ENCODE data around the gene PDIA6. TPM values are rescaled to one million over a fixed set of nuclear protein-coding genes. Genes with fewer than 3 reads are reported as not detected.

The PDIA6 gene
- total and polyA plus RNA-seq, 4 donors, result 159 to 348 (median 246) TPM

DNA sequence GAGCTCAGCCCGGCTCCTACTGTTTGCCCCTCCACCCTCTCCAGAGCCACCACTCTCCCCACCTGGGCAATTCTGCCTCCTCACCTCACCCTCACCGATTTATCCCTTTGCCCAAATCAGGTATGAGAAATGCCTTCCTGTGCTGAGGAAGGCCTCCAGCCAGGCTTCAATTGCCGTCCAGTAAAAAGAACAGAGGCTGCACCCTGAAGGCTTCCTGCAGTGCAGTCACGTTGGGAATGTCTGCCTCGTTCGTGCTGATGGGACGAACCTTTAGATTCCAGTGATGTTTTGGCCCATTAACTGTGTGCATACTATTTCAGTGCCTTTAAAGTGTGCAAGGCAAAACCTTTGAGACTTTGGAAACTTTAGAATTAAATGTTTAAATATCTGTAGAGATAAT lies 57.0 kb downstream of the PDIA6 start:
- WGBS, result 77% methylated on average over 7 of the region's 7 CpGs
- Histone ChIP-seq H3K27ac (ENCODE audit: low read depth in 1 of 2, low read length in 2 of 2) (no peak overlapping the region), H3K27me3 (ENCODE audit: control insufficient read depth in 4 of 4, insufficient read depth in 4 of 4, low read length in 3 of 4) (no peaks in the 10 kb centered on the region), H3K9ac (ENCODE audit: low read depth in 1 of 2, low read length in 2 of 2) (no peak overlapping the region), H3K4me1 (ENCODE audit: control insufficient read depth in 4 of 4, insufficient read depth in 4 of 4, low read length in 3 of 4) (no peaks in the 10 kb centered on the region), H3K4me3 (ENCODE audit: low read depth in 1 of 3, low read length in 3 of 3) (no peak overlapping the region), H3K36me3 (ENCODE audit: control insufficient read depth in 4 of 4, insufficient read depth in 3 of 4, low read depth in 1 of 4, low read length in 3 of 4) (no peaks in the 10 kb centered on the region), H3K9me3 (ENCODE audit: control insufficient read depth in 4 of 4, low read length in 3 of 4) (no peaks in the 10 kb centered on the region)
- no peak for DNase-seq (ENCODE audit: low spot score)
- TF ChIP-seq, protein P1, sequence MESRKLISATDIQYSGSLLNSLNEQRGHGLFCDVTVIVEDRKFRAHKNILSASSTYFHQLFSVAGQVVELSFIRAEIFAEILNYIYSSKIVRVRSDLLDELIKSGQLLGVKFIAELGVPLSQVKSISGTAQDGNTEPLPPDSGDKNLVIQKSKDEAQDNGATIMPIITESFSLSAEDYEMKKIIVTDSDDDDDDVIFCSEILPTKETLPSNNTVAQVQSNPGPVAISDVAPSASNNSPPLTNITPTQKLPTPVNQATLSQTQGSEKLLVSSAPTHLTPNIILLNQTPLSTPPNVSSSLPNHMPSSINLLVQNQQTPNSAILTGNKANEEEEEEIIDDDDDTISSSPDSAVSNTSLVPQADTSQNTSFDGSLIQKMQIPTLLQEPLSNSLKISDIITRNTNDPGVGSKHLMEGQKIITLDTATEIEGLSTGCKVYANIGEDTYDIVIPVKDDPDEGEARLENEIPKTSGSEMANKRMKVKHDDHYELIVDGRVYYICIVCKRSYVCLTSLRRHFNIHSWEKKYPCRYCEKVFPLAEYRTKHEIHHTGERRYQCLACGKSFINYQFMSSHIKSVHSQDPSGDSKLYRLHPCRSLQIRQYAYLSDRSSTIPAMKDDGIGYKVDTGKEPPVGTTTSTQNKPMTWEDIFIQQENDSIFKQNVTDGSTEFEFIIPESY (IDR thresholded peaks at IDR 0.05), result no peak

DNA sequence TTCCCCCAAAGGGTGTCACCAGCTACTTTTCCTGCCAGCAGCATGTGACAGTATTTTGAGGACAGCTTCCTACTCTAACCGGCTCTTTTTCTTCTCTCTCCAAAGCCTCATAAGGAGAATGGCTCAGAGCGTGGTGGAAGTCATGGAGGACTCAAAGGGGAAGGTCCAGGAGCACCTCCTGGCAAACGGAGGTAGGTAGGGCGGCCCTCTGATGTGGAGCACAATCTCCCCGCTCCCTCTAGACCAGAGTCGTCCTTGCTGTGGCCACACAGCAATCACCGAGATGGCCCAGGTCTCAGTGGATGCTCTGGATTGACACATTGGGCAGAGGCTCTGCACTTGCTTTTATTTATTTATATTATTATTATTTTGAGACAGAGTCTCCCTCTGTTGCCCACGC lies 58.7 kb downstream of the PDIA6 start:
- no peaks in the 10 kb centered on the region for H3K27me3 ChIP-seq (ENCODE audit: control insufficient read depth in 4 of 4, insufficient read depth in 4 of 4, low read length in 3 of 4)
- DNase-seq (ENCODE audit: low spot score), result no peak
- WGBS, result 91% methylated on average over 8 of the region's 8 CpGs

More for the DNA sequence above, 58.7 kb downstream of the PDIA6 start:
- Histone ChIP-seq H3K9ac (ENCODE audit: low read depth in 1 of 2, low read length in 2 of 2) (no peak overlapping the region), H3K4me1 (ENCODE audit: control insufficient read depth in 4 of 4, insufficient read depth in 4 of 4, low read length in 3 of 4) (no peaks in the 10 kb centered on the region), H3K4me3 (ENCODE audit: low read depth in 1 of 3, low read length in 3 of 3) (no peak overlapping the region), H3K9me3 (ENCODE audit: control insufficient read depth in 4 of 4, low read length in 3 of 4) (no peaks in the 10 kb centered on the region), H3K36me3 (ENCODE audit: control insufficient read depth in 4 of 4, insufficient read depth in 3 of 4, low read depth in 1 of 4, low read length in 3 of 4) (no peaks in the 10 kb centered on the region), H3K27ac (ENCODE audit: low read depth in 1 of 2, low read length in 2 of 2) (no peak overlapping the region)
- TF ChIP-seq HNF4G (IDR thresholded peaks at IDR 0.05) (no peak), FOXA1 (IDR thresholded peaks at IDR 0.05) (no peak), RXRA (IDR thresholded peaks at IDR 0.05) (no peak), EGR1 (IDR thresholded peaks at IDR 0.05; ENCODE audit: low read depth in 2 of 2) (no peak), GABPA (IDR thresholded peaks at IDR 0.05 in 1 of 2, conservative IDR thresholded peaks at IDR 0.05 in 1 of 2) (no peak), SP1 (IDR thresholded peaks at IDR 0.05) (no peak), TAF1 (conservative IDR thresholded peaks at IDR 0.05) (no peak), RAD21 (IDR thresholded peaks at IDR 0.05) (no peak), YY1 (IDR thresholded peaks at IDR 0.05) (no peak), FOXA2 (IDR thresholded peaks at IDR 0.05) (no peak), NR2F2 (IDR thresholded peaks at IDR 0.05) (no peak), JUND (IDR thresholded peaks at IDR 0.05) (no peak), HNF4A (conservative IDR thresholded peaks at IDR 0.05) (no peak)
- TF ChIP-seq, protein P2, sequence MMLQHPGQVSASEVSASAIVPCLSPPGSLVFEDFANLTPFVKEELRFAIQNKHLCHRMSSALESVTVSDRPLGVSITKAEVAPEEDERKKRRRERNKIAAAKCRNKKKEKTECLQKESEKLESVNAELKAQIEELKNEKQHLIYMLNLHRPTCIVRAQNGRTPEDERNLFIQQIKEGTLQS (IDR thresholded peaks at IDR 0.05), result no peak
- TF ChIP-seq, protein P3, sequence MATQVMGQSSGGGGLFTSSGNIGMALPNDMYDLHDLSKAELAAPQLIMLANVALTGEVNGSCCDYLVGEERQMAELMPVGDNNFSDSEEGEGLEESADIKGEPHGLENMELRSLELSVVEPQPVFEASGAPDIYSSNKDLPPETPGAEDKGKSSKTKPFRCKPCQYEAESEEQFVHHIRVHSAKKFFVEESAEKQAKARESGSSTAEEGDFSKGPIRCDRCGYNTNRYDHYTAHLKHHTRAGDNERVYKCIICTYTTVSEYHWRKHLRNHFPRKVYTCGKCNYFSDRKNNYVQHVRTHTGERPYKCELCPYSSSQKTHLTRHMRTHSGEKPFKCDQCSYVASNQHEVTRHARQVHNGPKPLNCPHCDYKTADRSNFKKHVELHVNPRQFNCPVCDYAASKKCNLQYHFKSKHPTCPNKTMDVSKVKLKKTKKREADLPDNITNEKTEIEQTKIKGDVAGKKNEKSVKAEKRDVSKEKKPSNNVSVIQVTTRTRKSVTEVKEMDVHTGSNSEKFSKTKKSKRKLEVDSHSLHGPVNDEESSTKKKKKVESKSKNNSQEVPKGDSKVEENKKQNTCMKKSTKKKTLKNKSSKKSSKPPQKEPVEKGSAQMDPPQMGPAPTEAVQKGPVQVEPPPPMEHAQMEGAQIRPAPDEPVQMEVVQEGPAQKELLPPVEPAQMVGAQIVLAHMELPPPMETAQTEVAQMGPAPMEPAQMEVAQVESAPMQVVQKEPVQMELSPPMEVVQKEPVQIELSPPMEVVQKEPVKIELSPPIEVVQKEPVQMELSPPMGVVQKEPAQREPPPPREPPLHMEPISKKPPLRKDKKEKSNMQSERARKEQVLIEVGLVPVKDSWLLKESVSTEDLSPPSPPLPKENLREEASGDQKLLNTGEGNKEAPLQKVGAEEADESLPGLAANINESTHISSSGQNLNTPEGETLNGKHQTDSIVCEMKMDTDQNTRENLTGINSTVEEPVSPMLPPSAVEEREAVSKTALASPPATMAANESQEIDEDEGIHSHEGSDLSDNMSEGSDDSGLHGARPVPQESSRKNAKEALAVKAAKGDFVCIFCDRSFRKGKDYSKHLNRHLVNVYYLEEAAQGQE (IDR thresholded peaks at IDR 0.05), result no peak
- TF ChIP-seq, protein P1 (IDR thresholded peaks at IDR 0.05), result no peak
